Heart right ventricle (tissue), 16 donors: ENCODE measurements around the gene RAI1. TPM values are rescaled to one million over a fixed set of nuclear protein-coding genes. Genes with fewer than 3 reads are reported as not detected.

Experiments used
- ATAC-seq, 8 donors: fragments of 200-7000 bp; cut with Tn5 transposase; one replicate each; pipeline ENCODE4 v1.9.1; 2020; ENCODE audit warnings: mild to moderate bottlenecking in 8 of 8, moderate library complexity in 8 of 8, moderate number of reproducible peaks in 1 of 8
- DNase-seq, 2 donors: peaks; one replicate each; pipeline ENCODE4 v3.0.0-alpha.2; 2020
- H3K27ac ChIP-seq, 10 donors: fragments of 200-600 bp; sonication (generic) in 2 of 10; one replicate each; pipeline versions ENCODE4 v1.5.0 to v1.8.0; 2020 to 2022; ENCODE audit warnings: mild to moderate bottlenecking in 3 of 10
- H3K27me3 ChIP-seq, 7 donors: fragments of 200-600 bp; one replicate each; pipeline ENCODE4 v1.8.0; 2021 to 2022; ENCODE audit warnings: mild to moderate bottlenecking in 2 of 7
- H3K36me3 ChIP-seq, 9 donors: fragments of 200-600 bp; sonication (generic) in 1 of 9; one replicate each; pipeline versions ENCODE4 v1.5.0 to v1.8.0; 2020 to 2022; ENCODE audit warnings: mild to moderate bottlenecking in 2 of 9
- H3K4me1 ChIP-seq, 9 donors: fragments of 200-600 bp; sonication (generic) in 1 of 9; one replicate each; pipeline versions ENCODE4 v1.5.0 to v1.8.0; 2020 to 2022; ENCODE audit warnings: mild to moderate bottlenecking in 4 of 9
- H3K4me3 ChIP-seq, 10 donors: fragments of 200-600 bp; sonication (generic) in 2 of 10; one replicate each; pipeline versions ENCODE4 v1.5.0 to v1.8.0; 2020 to 2022; ENCODE audit warnings: mild to moderate bottlenecking in 7 of 10, moderate library complexity in 2 of 10
- H3K9me3 ChIP-seq, 11 donors: fragments of 200-600 bp in 10 of 11; sonication (generic) in 2 of 11; one replicate each; pipeline versions ENCODE4 v1.5.0 to v1.8.0; 2013 to 2022; ENCODE audit warnings: mild to moderate bottlenecking in 2 of 11, control low read depth in 1 of 11, moderate library complexity in 1 of 11
- WGBS, 2 donors: extraction: QIAGEN DNeasy Blood & Tissue Kit; methylation state at CpG; one replicate each; pipeline ENCODE4 v1.1.7; 2013; ENCODE audit warnings: inconsistent platforms in 1 of 2; 5-methylcytosine and 5-hydroxymethylcytosine counted together
- intact Hi-C, 10 donors: fragments of 100-400 bp; cut with DNase I; formaldehyde crosslinking; loops; one replicate each; pipeline versions ENCODE4 v1.11.1 to v1.14.2; 2022
- polyA plus RNA-seq, 2 donors: library from polyadenylated mRNA; stranded (reverse); fragments of 200-250 nt; gene quantifications; one replicate each; pipeline ENCODE4 v1.2.3, GENCODE V29; 2013
- total RNA-seq, 10 donors: library from RNA; stranded (reverse); fragmentation: NEBNext Ultra II Directional in 3 of 10; extraction: Animal tissue kit (Norgen Biotek cat#: 25700) in 3 of 10; gene quantifications; one replicate each; pipeline versions ENCODE4 v1.2.1 to v1.2.4, GENCODE V29; 2021 to 2023
- TF ChIP-seq, protein P1 (sequence below), 9 donors: fragments of 200-600 bp; sonication (generic) in 2 of 9; IDR thresholded peaks; one replicate each; pipeline versions ENCODE4 v1.5.0 to v1.8.0; 2021 to 2022; ENCODE audit warnings: antibody characterized with exemption in 9 of 9, mild to moderate bottlenecking in 5 of 9, moderate library complexity in 1 of 9
- donor health status: Arrhythmogenic right ventricular cardiomyopathy.
- donor health status: ischemic (EF 13 %, LVEDD 7.1; RV severe dilation, severe dysfunction).
- donor health status: healthy with polysubstance abuse.
- donor health status: DM: no; HTN: yes; CAD: no.
- donor health status: DM: no; HTN: no; CAD: no.
- donor health status: ischemic (EF 25% LVEDD 6.9; RV normal size, moderate dysfunction).
- donor health status: ischemic (EF 25% LVEDD 5.7; RV mildly dilated, moderate dysfunction).
- donor health status: healthy.
- donor health status: DM: yes; HTN: yes; CAD: no.
- donor health status: Ischemic cardiomyopathy.
- donor health status: ischemic (EF 35%, LVEDD 5.7; RV mildly dilated, moderate dysfunction).
- donor health status: nonischemic (EF 11% LVEDD 7.7; RV severe dilation, severe dysfunction).
- donor health status: DM: yes; HTN: yes; CAD: no.
- donor health status: PGD.
- donor health status: ischemic (EF 29% LVEDD 5.4; RV normal size, mild dysfunction).
- donor health status: nonischemic (EF 23%, LVEDD 6.1; RV moderate dilation, normal function).

Gene RAI1
- total and polyA plus RNA-seq, 12 donors = 13.8 to 32.0 (median 19.8) TPM

DNA sequence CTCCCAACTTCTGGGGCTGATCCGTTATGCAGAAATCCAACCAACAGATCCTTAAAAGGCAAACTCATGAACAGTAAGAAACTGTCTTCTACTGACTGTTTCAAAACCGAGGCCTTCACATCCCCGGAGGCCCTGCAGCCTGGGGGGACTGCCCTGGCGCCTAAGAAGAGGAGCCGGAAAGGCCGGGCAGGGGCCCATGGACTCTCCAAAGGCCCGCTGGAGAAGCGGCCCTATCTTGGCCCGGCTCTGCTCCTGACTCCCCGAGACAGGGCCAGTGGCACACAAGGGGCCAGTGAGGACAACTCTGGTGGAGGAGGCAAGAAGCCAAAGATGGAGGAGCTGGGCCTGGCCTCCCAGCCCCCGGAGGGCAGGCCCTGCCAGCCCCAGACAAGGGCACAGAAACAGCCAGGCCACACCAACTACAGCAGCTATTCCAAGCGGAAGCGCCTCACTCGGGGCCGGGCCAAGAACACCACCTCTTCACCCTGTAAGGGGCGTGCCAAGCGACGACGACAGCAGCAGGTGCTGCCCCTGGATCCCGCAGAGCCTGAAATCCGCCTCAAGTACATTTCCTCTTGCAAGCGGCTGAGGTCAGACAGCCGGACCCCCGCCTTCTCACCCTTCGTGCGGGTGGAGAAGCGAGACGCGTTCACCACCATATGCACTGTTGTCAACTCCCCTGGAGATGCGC lies 116.0 kb downstream of the RAI1 start:
- Histone ChIP-seq H3K27me3 (no peaks in the 10 kb centered on the region), H3K4me3 (no peak overlapping the region), H3K9me3 (no peaks in the 10 kb centered on the region), H3K36me3 (peaks cover 0 to 71% (median 19%) of the 10 kb centered on the region in 9 donors), H3K4me1 (peaks cover 13 to 47% (median 24%) of the 10 kb centered on the region in 9 donors), H3K27ac (peak overlapping the region in 3 of 10 donors; percentile 9 to 19 (median 15))
- intact Hi-C loops = loop anchor here in 1 of 10 donors (5.0 kb wide), 1 partner anchor 115 kb away; the partner anchor contains the start of gene RAI1
- WGBS, 2 donors = 78 to 82% methylated on average over 30 of the region's 30 CpGs
- TF ChIP-seq, protein P1, sequence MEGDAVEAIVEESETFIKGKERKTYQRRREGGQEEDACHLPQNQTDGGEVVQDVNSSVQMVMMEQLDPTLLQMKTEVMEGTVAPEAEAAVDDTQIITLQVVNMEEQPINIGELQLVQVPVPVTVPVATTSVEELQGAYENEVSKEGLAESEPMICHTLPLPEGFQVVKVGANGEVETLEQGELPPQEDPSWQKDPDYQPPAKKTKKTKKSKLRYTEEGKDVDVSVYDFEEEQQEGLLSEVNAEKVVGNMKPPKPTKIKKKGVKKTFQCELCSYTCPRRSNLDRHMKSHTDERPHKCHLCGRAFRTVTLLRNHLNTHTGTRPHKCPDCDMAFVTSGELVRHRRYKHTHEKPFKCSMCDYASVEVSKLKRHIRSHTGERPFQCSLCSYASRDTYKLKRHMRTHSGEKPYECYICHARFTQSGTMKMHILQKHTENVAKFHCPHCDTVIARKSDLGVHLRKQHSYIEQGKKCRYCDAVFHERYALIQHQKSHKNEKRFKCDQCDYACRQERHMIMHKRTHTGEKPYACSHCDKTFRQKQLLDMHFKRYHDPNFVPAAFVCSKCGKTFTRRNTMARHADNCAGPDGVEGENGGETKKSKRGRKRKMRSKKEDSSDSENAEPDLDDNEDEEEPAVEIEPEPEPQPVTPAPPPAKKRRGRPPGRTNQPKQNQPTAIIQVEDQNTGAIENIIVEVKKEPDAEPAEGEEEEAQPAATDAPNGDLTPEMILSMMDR (IDR thresholded peaks at IDR 0.05) = no peak
- DNase-seq (no peak), ATAC-seq (peak in 4 of 8 donors; percentile 2 to 49 (median 25))

DNA sequence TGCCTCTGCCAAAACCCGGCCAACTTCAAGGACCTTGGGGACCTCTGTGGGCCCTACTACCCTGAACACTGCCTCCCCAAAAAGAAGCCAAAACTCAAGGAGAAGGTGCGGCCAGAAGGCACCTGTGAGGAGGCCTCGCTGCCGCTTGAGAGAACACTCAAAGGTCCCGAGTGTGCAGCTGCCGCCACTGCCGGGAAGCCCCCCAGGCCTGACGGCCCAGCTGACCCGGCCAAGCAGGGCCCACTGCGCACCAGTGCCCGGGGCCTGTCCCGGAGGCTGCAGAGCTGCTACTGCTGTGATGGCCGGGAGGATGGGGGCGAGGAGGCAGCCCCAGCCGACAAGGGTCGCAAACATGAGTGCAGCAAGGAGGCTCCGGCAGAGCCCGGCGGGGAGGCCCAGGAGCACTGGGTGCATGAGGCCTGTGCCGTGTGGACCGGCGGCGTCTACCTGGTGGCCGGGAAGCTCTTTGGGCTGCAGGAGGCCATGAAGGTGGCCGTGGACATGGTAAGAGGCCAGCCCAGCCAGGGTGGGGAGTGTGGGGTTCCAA lies 116.8 kb downstream of the RAI1 start:
- DNase-seq (no peak), ATAC-seq (no peak)
- Histone ChIP-seq H3K27ac (no peak overlapping the region), H3K9me3 (no peaks in the 10 kb centered on the region), H3K27me3 (no peaks in the 10 kb centered on the region), H3K4me1 (peaks cover 5 to 39% (median 16%) of the 10 kb centered on the region in 9 donors), H3K4me3 (no peak overlapping the region), H3K36me3 (peaks cover 0 to 72% (median 19%) of the 10 kb centered on the region in 9 donors)
- intact Hi-C loops = loop anchor here in 1 of 10 donors (5.0 kb wide), 1 partner anchor 116 kb away; the partner anchor contains the start of gene RAI1
- TF ChIP-seq, protein P1 (IDR thresholded peaks at IDR 0.05) = no peak
- 94 to 96% methylated on average over 25 of the region's 25 CpGs for WGBS, 2 donors

DNA sequence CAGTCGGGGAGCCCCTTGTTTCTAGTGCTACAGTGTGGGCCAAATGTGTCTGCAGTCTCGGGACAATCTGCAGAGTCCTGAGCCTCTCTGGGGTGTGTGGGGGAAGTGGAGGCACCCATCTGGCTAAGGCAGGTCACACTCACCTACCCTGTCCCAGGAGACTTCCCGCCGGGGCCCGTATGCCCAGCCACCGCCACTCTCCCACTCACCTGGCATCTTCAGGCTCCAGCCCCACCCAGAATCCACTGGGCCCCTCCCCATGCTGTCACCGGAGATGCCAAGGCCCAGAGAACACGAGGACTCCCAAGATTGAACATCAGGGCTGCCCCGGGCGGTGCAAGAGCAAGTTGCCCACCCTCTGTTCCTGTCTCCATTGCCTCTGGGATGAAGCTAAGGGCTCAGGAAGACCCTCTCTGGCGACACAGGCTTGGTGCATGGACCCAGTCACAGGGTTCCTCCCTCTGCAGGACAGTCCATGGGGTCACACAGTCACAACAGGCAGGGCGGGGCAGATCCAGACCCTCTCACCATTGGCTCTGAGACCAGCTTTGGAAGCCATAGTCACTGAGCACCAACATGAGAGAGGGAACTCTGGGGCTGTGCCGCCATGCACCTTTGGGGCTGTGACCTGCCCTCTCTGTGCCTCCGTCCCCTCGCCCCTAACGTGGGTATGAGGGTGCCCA lies 117.5 kb downstream of the RAI1 start:
- H3K4me1 ChIP-seq = peaks cover 0 to 33% (median 10%) of the 10 kb centered on the region in 9 donors
- no peak for ATAC-seq
- TF ChIP-seq, protein P1 (IDR thresholded peaks at IDR 0.05) = no peak
- H3K9me3 ChIP-seq = no peaks in the 10 kb centered on the region
- H3K27ac ChIP-seq = no peak overlapping the region
- peaks cover 0 to 73% (median 19%) of the 10 kb centered on the region in 9 donors for H3K36me3 ChIP-seq
- WGBS, 2 donors = 91 to 93% methylated on average over 16 of the region's 16 CpGs
- no peaks in the 10 kb centered on the region for H3K27me3 ChIP-seq
- intact Hi-C loops = loop anchor here in 1 of 10 donors (5.0 kb wide), 1 partner anchor 116 kb away; the partner anchor contains the start of gene RAI1
- no peak overlapping the region for H3K4me3 ChIP-seq
- DNase-seq = no peak

DNA sequence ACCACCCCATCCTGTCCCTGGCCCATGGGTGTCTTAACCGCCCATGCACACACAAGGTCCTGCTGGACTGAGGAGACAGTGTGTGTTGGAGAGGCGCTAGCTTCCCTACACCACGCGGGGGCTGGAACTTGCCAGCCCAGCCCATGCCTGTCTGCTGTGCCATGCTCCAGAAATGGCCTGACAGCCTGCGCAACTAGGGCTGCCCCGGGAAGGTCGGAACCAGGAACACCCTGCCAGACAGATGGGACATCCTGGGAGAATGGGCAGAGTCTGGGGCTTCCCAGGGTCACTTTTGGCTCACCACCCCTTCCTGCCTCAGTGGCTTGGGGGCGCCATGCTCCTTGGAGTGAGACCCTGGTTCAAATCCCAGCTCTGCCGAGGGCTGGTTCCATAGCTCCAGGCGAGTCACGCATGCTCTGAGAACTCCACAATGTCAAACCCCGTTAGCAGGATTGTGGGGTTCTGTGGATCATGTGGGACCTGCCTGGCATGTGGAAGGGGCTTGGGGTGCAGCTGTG lies 119.3 kb downstream of the RAI1 start:
- 88 to 89% methylated on average over 12 of the region's 12 CpGs for WGBS, 2 donors
- TF ChIP-seq, protein P1 (IDR thresholded peaks at IDR 0.05) = no peak
- Histone ChIP-seq H3K4me1 (peaks cover 0 to 29% (median 8%) of the 10 kb centered on the region in 9 donors), H3K27ac (peak overlapping the region in 1 of 10 donors; percentile 5), H3K27me3 (no peaks in the 10 kb centered on the region), H3K36me3 (peaks cover 0 to 69% (median 12%) of the 10 kb centered on the region in 9 donors), H3K9me3 (no peaks in the 10 kb centered on the region), H3K4me3 (no peak overlapping the region)
- DNase-seq (no peak), ATAC-seq (peak in 5 of 8 donors; percentile 13 to 50 (median 23))
- intact Hi-C loops = no loop called here
